HepG2 (cell line): ENCODE data around the gene KIF22. TPM values are rescaled to one million over a fixed set of nuclear protein-coding genes. Genes with fewer than 3 reads are reported as not detected.

Source experiments
- ARID4A ChIP-seq: sonication (generic); formaldehyde crosslinking; IDR thresholded peaks from 2 replicates; pipeline ENCODE4 v1.5.0; 2020; ENCODE audit warnings: mild to moderate bottlenecking, missing genetic modification reagents, borderline replicate concordance
- EP300 ChIP-seq, 3 experiments: sonication (generic) in 1 of 3; formaldehyde crosslinking in 1 of 3; IDR thresholded peaks; 2 replicates each; pipeline versions ENCODE4 v1.5.1 to v1.6.1; 2011 to 2020; ENCODE audit warnings: low read depth in 2 of 3, low read length in 2 of 3, borderline replicate concordance in 1 of 3, improper control_type of control experiment in 1 of 3, mild to moderate bottlenecking in 1 of 3, missing genetic modification reagents in 1 of 3, moderate library complexity in 1 of 3
- GPBP1L1 ChIP-seq: sonication (generic); formaldehyde crosslinking; IDR thresholded peaks from 2 replicates; pipeline ENCODE4 v1.5.0; 2020; ENCODE audit warnings: mild to moderate bottlenecking, missing genetic modification reagents
- IKZF4 ChIP-seq: sonication (generic); formaldehyde crosslinking; IDR thresholded peaks from 2 replicates; pipeline ENCODE4 v1.5.1; 2020; ENCODE audit warnings: borderline replicate concordance, mild to moderate bottlenecking, low read depth, missing genetic modification reagents; ENCODE audit errors: not compliant biosample characterization
- KMT2B ChIP-seq: IDR thresholded peaks from 2 replicates; pipeline ENCODE4 v1.6.1; 2016; ENCODE audit warnings: missing genetic modification reagents, missing compliant biosample characterization
- RARG ChIP-seq: sonication (generic); formaldehyde crosslinking; IDR thresholded peaks from 2 replicates; pipeline ENCODE4 v1.4.0; 2020; ENCODE audit warnings: low read depth, mild to moderate bottlenecking, missing genetic modification reagents
- TARDBP ChIP-seq: sonication (generic); formaldehyde crosslinking; IDR thresholded peaks from 2 replicates; pipeline ENCODE4 v1.8.0; 2022; ENCODE audit warnings: mild to moderate bottlenecking, missing genetic modification reagents
- ZFP90 ChIP-seq: sonication (generic); formaldehyde crosslinking; IDR thresholded peaks from 2 replicates; pipeline ENCODE4 v1.8.0; 2022; ENCODE audit warnings: missing genetic modification reagents, mild to moderate bottlenecking, inconsistent platforms, borderline replicate concordance
- polyA plus RNA-seq, 8 experiments: library from polyadenylated mRNA; depleted of rRNA in 3 of 8; stranded (reverse) in 7 of 8; unstranded in 1 of 8; fragments of >200 nt; fragmentation: Illumina TruSeq in 4 of 8; extraction: Trizol in 4 of 8; gene quantifications; 2 replicates each; pipeline versions ENCODE4 v1.2.1 to v1.2.3, GENCODE V29; 2011 to 2016; ENCODE audit warnings: low read depth in 4 of 8, missing spikeins in 1 of 8, mixed read lengths in 1 of 8; ENCODE audit not compliant: insufficient read depth in 1 of 8
- total RNA-seq, 5 experiments: library from RNA; depleted of rRNA; stranded (reverse); fragments of >200 nt; fragmentation: Illumina TruSeq; extraction: Trizol; gene quantifications; 2 replicates each; pipeline ENCODE4 v1.2.3, GENCODE V29; 2016; ENCODE audit warnings: low read depth in 1 of 5
- TF ChIP-seq, protein P1 (sequence below): sonication (generic); formaldehyde crosslinking; IDR thresholded peaks from 2 replicates; pipeline ENCODE4 v1.8.1; 2023; ENCODE audit warnings: missing genetic modification reagents, inconsistent platforms, borderline replicate concordance
- TF ChIP-seq, protein P2 (sequence below): sonication (generic); formaldehyde crosslinking; IDR thresholded peaks from 2 replicates; pipeline ENCODE4 v1.4.0; 2020; ENCODE audit warnings: missing genetic modification reagents, borderline replicate concordance

Gene KIF22
- total and polyA plus RNA-seq, 2 of the 13 experiments (the other 11 are each of a cell fraction or from before 2014, with no cell fraction given), result 95.8 to 118 TPM

GRCh38 chr16:29816694-29817441 is 26.3 kb downstream of the KIF22 start (continued):
- TF ChIP-seq KMT2B (CRISPR knock-in tag) (no peak), EP300 (IDR thresholded peaks at IDR 0.05; ENCODE audit: low read depth in 2 of 2, low read length in 2 of 2) (peak in 1 of 2 experiments; percentile 9; a peak in 1 of 4 replicates), EP300 (CRISPR knock-in tag; IDR thresholded peaks at IDR 0.05; ENCODE audit: borderline replicate concordance) (no peak), IKZF4 (no peak), RARG (CRISPR knock-in tag) (0 out of 2 replicates have a peak, but pooled peaks have one; percentile 6), ARID4A (CRISPR knock-in tag) (no peak; the same call in 1 of the 2 replicates), TARDBP (CRISPR knock-in tag) (no peak), ZFP90 (no peak), GPBP1L1 (no peak)
- TF ChIP-seq, protein P1, sequence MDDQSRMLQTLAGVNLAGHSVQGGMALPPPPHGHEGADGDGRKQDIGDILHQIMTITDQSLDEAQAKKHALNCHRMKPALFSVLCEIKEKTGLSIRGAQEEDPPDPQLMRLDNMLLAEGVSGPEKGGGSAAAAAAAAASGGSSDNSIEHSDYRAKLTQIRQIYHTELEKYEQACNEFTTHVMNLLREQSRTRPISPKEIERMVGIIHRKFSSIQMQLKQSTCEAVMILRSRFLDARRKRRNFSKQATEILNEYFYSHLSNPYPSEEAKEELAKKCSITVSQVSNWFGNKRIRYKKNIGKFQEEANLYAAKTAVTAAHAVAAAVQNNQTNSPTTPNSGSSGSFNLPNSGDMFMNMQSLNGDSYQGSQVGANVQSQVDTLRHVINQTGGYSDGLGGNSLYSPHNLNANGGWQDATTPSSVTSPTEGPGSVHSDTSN (CRISPR knock-in tag), result no peak
- TF ChIP-seq, protein P2, sequence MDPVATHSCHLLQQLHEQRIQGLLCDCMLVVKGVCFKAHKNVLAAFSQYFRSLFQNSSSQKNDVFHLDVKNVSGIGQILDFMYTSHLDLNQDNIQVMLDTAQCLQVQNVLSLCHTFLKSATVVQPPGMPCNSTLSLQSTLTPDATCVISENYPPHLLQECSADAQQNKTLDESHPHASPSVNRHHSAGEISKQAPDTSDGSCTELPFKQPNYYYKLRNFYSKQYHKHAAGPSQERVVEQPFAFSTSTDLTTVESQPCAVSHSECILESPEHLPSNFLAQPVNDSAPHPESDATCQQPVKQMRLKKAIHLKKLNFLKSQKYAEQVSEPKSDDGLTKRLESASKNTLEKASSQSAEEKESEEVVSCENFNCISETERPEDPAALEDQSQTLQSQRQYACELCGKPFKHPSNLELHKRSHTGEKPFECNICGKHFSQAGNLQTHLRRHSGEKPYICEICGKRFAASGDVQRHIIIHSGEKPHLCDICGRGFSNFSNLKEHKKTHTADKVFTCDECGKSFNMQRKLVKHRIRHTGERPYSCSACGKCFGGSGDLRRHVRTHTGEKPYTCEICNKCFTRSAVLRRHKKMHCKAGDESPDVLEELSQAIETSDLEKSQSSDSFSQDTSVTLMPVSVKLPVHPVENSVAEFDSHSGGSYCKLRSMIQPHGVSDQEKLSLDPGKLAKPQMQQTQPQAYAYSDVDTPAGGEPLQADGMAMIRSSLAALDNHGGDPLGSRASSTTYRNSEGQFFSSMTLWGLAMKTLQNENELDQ, result no peak
